Smooth muscle cell of the coronary artery (primary cell): ENCODE results near the gene SHLD3. TPM values are rescaled to one million over a fixed set of nuclear protein-coding genes. Genes with fewer than 3 reads are reported as not detected.

ENCODE experiments used
- total RNA-seq: library from RNA; depleted of rRNA; stranded (reverse); fragments of >200 nt; gene quantifications from 2 replicates; pipeline ENCODE4 v1.2.3, GENCODE V29; 2014; ENCODE audit warnings: low replicate concordance

Gene SHLD3
- 1.8 and 2.3 TPM in 2 replicates for total RNA-seq

GRCh38 chr5:65624571-65625555, at the start of gene SHLD3, which contains the start of gene TRAPPC13:
SHLD3 (plus strand) TSS chr5:65625027; CDS start chr5:65629588, 4,561 bp downstream.
TRAPPC13 (plus strand) TSS chr5:65625027; CDS start chr5:65625061, 34 bp downstream.

GRCh38 chr5:65624025-65624570, 729 bp upstream of the SHLD3 start, which contains the start of gene TRIM23:
TRIM23 (minus strand) TSS chr5:65624333; CDS start chr5:65624274, 59 bp downstream.

Other genes with a start within 250 kb of the SHLD3 start
- gene ADAMTS6, start 143.1 kb upstream of the SHLD3 start, total RNA-seq: 51.0 and 103 TPM in 2 replicates
- 5.5 TPM in 2 replicates for gene CENPK, start 61.9 kb upstream of the SHLD3 start, total RNA-seq
- 25.5 and 32.4 TPM in 2 replicates for gene PPWD1, start 61.7 kb upstream of the SHLD3 start, total RNA-seq
- 34.1 and 35.0 TPM in 2 replicates for gene TRIM23, start 694 bp upstream of the SHLD3 start, total RNA-seq
- gene TRAPPC13, start within 50 bp of the SHLD3 start, total RNA-seq: 19.8 and 23.2 TPM in 2 replicates
- 3.6 and 11.1 TPM in 2 replicates for gene SGTB, start 97.1 kb downstream of the SHLD3 start, total RNA-seq
- 10.9 and 26.5 TPM in 2 replicates for gene NLN, start 97.2 kb downstream of the SHLD3 start, total RNA-seq